Stimulated activated CD8-positive, alpha-beta memory T cell treated with anti-CD3 and anti-CD28 coated beads, Interleukin-4, amount 100 ng/mL, for 1 hour (primary cell): ENCODE results near the gene HSFY1.
"Not testable (repeated sequence)": the region's sequence is repeated elsewhere in the genome, so short reads cannot be mapped to it uniquely, and the experiment has no call there.

ENCODE experiments used
- DNase-seq, 2 donors: peaks; one replicate each; pipeline ENCODE4 v3.0.0-alpha.2; 2020; ENCODE audit warnings: low read depth in 2 of 2, low spot score in 1 of 2

Gene HSFY1, protein sequence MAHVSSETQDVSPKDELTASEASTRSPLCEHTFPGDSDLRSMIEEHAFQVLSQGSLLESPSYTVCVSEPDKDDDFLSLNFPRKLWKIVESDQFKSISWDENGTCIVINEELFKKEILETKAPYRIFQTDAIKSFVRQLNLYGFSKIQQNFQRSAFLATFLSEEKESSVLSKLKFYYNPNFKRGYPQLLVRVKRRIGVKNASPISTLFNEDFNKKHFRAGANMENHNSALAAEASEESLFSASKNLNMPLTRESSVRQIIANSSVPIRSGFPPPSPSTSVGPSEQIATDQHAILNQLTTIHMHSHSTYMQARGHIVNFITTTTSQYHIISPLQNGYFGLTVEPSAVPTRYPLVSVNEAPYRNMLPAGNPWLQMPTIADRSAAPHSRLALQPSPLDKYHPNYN

GRCh38 chrY:18546420-18546819 is at the start of gene HSFY1:
TSS of gene HSFY1 (plus strand) at chrY:18546720. CDS start at chrY:18546788, 68 bp downstream.
- not testable (repeated sequence) for DNase-seq

DNA sequence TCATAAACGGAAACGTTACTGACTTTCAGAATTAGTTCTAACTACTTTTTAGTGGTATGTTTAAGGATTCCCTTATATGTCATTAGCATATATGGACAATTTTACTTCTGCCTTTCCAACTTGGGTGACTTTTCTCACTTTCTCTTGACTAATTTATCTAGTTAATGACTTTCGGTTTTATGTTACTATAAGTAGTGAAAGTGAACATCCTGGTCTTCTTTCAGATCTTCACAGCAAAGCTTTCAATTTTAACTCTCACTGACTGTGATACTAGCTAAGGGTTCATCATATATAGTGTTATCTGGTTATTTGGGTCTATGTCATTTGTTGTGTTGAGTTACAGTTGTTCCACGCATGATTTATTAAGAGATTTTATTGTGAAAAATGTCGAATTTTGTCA is 42.3 kb upstream of the HSFY1 start:
- DNase-seq, result not testable (repeated sequence)

DNA sequence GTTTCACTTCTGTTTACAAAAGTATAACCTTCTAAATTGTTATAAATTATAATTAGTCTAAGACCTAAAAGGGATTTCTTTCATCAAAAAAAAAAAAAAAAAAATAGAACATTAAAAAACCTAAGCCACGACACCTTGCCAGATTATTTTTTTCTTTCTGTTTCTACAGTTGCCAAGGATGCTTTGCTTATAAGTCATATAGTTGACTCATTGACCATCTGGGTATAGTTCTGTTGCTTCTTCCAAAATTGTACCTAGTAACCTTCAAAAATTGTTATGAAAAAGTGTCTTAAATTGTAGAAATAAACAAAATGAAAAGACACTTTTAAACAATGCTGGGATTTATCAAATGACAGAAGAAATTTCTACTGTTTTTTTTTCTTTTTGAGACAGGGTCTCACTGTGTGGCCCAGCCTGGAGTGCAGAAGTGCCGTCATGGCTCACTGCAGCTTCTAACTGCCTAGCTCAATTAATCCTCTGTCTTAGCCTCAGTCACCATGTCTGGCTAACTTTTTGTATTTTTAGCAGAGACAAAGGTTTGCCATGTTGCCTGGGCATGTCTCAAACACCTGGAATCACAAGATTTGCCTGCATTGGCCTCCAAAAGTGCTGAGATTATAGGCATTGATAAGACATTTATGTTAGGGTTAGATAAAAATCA is 15.4 kb upstream of the HSFY1 start:
- not testable (repeated sequence) for DNase-seq

- not testable (repeated sequence) for DNase-seq
These were observed 7.6 kb upstream of the HSFY1 start for GRCh38 chrY:18538952-18539351.

GRCh38 chrY:18553132-18553531 is 6.6 kb downstream of the HSFY1 start:
- not testable (repeated sequence) for DNase-seq

DNA sequence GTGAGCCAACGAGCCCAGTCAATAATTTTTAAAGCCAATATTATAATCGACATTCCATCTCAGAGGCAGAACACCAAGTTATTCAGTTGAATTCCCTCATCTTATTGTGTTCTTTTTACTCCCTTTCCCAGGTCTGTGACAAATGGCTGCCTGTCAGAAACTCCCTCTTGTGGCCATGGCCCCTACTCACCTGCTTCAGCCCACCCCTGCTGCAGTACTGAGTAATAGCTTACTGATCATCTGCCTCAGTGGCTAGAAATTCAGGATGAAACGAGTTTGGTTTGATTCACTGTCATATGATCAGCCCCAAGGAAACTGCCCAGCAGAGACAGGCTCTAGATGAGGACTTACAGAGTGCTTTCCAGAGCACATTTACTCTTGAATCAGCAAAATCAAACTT is 19.4 kb downstream of the HSFY1 start:
- not testable (repeated sequence) for DNase-seq
